GM12865 (cell line): ENCODE measurements around the gene ADCY9.
"Not testable (repeated sequence)": the region's sequence is repeated elsewhere in the genome, so short reads cannot be mapped to it uniquely, and the experiment has no call there.

Source experiments
- DNase-seq: peaks from one replicate; pipeline ENCODE4 v3.0.0; 2010; ENCODE audit warnings: low read depth
- H3K4me3 ChIP-seq: 2 replicates; pipeline ENCODE4 v1.5.1; 2011; ENCODE audit warnings: mild to moderate bottlenecking, low read depth, low read length, control low read depth
- CTCF ChIP-seq: IDR thresholded peaks from 2 replicates; pipeline ENCODE4 v1.5.1; 2011; ENCODE audit warnings: low read length, control low read depth, low read depth, inconsistent platforms; ENCODE audit not compliant: insufficient read depth; ENCODE audit errors: missing control alignments

The ADCY9 gene

GRCh38 chr16:4052096-4052495, 64.1 kb downstream of the ADCY9 start:
- H3K4me3 ChIP-seq: no peak overlapping the region
- no peak for DNase-seq
- TF ChIP-seq CTCF: no peak

- DNase-seq: no peak
- H3K4me3 ChIP-seq: no peak overlapping the region
- TF ChIP-seq CTCF: no peak
Measured at GRCh38 chr16:4051591-4051990, 64.7 kb downstream of the ADCY9 start.

GRCh38 chr16:4049031-4049430, 67.2 kb downstream of the ADCY9 start:
- no peak overlapping the region for H3K4me3 ChIP-seq
- DNase-seq: no peak
- TF ChIP-seq CTCF: no peak

- no peak overlapping the region for H3K4me3 ChIP-seq
- DNase-seq: no peak
- TF ChIP-seq CTCF: no peak
Measured at GRCh38 chr16:4048481-4048880, 67.8 kb downstream of the ADCY9 start.

GRCh38 chr16:4046221-4046620, 70.0 kb downstream of the ADCY9 start:
- TF ChIP-seq CTCF: no peak
- no peak for DNase-seq
- no peak overlapping the region for H3K4me3 ChIP-seq

GRCh38 chr16:4045561-4045960, 70.7 kb downstream of the ADCY9 start:
- DNase-seq, H3K4me3 ChIP-seq: not testable (repeated sequence)

- no peak for DNase-seq
- TF ChIP-seq CTCF: no peak
- H3K4me3 ChIP-seq: no peak overlapping the region
Measured at GRCh38 chr16:4042581-4042980, 73.7 kb downstream of the ADCY9 start.

- DNase-seq: no peak
- TF ChIP-seq CTCF: no peak
- H3K4me3 ChIP-seq: no peak overlapping the region
Measured at GRCh38 chr16:4038448-4038847, 77.8 kb downstream of the ADCY9 start.

GRCh38 chr16:4036952-4037351, 79.3 kb downstream of the ADCY9 start:
- not testable (repeated sequence) for H3K4me3 ChIP-seq, DNase-seq
